Tibial nerve (tissue), 4 donors: ENCODE measurements around the gene SETD1B. TPM values are rescaled to one million over a fixed set of nuclear protein-coding genes. Genes with fewer than 3 reads are reported as not detected.

Experiments
- DNase-seq, 2 donors: peaks; one replicate each; pipeline ENCODE4 v3.0.0-alpha.2; 2019; ENCODE audit warnings: low spot score in 2 of 2
- H3K27ac ChIP-seq, 4 donors: fragments of 200-600 bp; sonication (generic) in 3 of 4; one replicate each; pipeline ENCODE4 v1.5.1; 2017 to 2019; ENCODE audit warnings: mild to moderate bottlenecking in 1 of 4
- H3K27me3 ChIP-seq, 2 donors: fragments of 200-600 bp; sonication (generic) in 1 of 2; one replicate each; pipeline versions ENCODE4 v1.5.1 to v1.6.0; 2017 to 2019
- H3K36me3 ChIP-seq, 3 donors: fragments of 200-600 bp; sonication (generic); one replicate each; pipeline ENCODE4 v1.5.1; 2018 to 2019
- H3K4me1 ChIP-seq, 4 donors: fragments of 200-600 bp; sonication (generic) in 3 of 4; one replicate each; pipeline ENCODE4 v1.5.1; 2017 to 2019
- H3K4me3 ChIP-seq, 4 donors: fragments of 200-600 bp; sonication (generic) in 3 of 4; one replicate each; pipeline ENCODE4 v1.5.1; 2017 to 2019; ENCODE audit warnings: mild to moderate bottlenecking in 1 of 4, moderate library complexity in 1 of 4
- H3K9me3 ChIP-seq, 4 donors: fragments of 200-600 bp; sonication (generic) in 3 of 4; one replicate each; pipeline ENCODE4 v1.5.1; 2017 to 2019
- EP300 ChIP-seq, 2 donors: sonication (generic); formaldehyde crosslinking; IDR thresholded peaks; one replicate each; pipeline ENCODE4 v1.6.1; 2017; ENCODE audit warnings: antibody characterized with exemption in 2 of 2, mild to moderate bottlenecking in 1 of 2
- POLR2A ChIP-seq, 2 donors: fragments of 450-650 bp; IDR thresholded peaks; one replicate each; pipeline ENCODE4 v1.6.1; 2017; ENCODE audit warnings: antibody characterized with exemption in 2 of 2, mild to moderate bottlenecking in 2 of 2, moderate library complexity in 2 of 2
- WGBS, 2 donors: methylation state at CpG; one replicate each; pipeline ENCODE4 v1.1.5; 2018; 5-methylcytosine and 5-hydroxymethylcytosine counted together
- total RNA-seq, 4 donors: library from RNA; depleted of rRNA; stranded (reverse); fragments of >200 nt; gene quantifications; one replicate each; pipeline ENCODE4 v1.1.0, GENCODE V29; 2016
- TF ChIP-seq, protein P1 (sequence below), 5 experiments: fragments of 200-600 bp in 3 of 5; fragments of 450-650 bp in 2 of 5; sonication (generic) in 3 of 5; IDR thresholded peaks; one replicate each; pipeline ENCODE4 v1.5.1; 2016 to 2019; ENCODE audit warnings: antibody characterized with exemption in 5 of 5, mild to moderate bottlenecking in 3 of 5, moderate library complexity in 2 of 5

Gene SETD1B
- total RNA-seq, 4 donors from 2014 or later: 9.4 to 18.3 (median 12.2) TPM

DNA sequence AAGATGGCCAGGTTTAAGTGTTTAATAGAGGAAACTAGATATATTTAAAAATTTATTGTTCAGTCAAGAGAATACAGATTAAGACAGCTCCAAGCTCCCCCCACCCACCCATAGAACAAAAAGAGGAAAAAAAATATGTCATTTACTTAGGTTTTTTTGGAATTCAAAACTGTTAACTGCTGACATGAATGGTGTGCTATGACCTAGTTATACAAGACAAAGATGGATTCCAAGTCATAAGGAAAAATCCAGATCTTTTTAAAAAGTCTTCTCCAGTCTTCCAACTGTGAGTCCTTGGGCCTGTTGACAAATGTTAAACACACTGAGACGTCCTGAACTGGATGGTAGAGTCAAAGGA lies 1.3 kb upstream of the SETD1B start:
- peaks cover 0 to 45% (median 41%) of the 10 kb centered on the region in 4 donors for H3K4me1 ChIP-seq
- no peaks in the 10 kb centered on the region for H3K9me3 ChIP-seq
- H3K4me3 ChIP-seq: peak overlapping the region; percentile 66 to 88 (median 78)
- TF ChIP-seq EP300 (IDR thresholded peaks at IDR 0.05): no peak
- TF ChIP-seq POLR2A (IDR thresholded peaks at IDR 0.05): no peak
- TF ChIP-seq, protein P1, sequence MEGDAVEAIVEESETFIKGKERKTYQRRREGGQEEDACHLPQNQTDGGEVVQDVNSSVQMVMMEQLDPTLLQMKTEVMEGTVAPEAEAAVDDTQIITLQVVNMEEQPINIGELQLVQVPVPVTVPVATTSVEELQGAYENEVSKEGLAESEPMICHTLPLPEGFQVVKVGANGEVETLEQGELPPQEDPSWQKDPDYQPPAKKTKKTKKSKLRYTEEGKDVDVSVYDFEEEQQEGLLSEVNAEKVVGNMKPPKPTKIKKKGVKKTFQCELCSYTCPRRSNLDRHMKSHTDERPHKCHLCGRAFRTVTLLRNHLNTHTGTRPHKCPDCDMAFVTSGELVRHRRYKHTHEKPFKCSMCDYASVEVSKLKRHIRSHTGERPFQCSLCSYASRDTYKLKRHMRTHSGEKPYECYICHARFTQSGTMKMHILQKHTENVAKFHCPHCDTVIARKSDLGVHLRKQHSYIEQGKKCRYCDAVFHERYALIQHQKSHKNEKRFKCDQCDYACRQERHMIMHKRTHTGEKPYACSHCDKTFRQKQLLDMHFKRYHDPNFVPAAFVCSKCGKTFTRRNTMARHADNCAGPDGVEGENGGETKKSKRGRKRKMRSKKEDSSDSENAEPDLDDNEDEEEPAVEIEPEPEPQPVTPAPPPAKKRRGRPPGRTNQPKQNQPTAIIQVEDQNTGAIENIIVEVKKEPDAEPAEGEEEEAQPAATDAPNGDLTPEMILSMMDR (IDR thresholded peaks at IDR 0.05): no peak
- peaks cover 0 to 2% (median 0%) of the 10 kb centered on the region in 3 donors for H3K36me3 ChIP-seq
- H3K27ac ChIP-seq: peak overlapping the region; percentile 99 to 100 (median 100)
- no peak for DNase-seq
- no peaks in the 10 kb centered on the region for H3K27me3 ChIP-seq
- 0% methylated on average over 1 of the region's 1 CpG for WGBS, 2 donors

DNA sequence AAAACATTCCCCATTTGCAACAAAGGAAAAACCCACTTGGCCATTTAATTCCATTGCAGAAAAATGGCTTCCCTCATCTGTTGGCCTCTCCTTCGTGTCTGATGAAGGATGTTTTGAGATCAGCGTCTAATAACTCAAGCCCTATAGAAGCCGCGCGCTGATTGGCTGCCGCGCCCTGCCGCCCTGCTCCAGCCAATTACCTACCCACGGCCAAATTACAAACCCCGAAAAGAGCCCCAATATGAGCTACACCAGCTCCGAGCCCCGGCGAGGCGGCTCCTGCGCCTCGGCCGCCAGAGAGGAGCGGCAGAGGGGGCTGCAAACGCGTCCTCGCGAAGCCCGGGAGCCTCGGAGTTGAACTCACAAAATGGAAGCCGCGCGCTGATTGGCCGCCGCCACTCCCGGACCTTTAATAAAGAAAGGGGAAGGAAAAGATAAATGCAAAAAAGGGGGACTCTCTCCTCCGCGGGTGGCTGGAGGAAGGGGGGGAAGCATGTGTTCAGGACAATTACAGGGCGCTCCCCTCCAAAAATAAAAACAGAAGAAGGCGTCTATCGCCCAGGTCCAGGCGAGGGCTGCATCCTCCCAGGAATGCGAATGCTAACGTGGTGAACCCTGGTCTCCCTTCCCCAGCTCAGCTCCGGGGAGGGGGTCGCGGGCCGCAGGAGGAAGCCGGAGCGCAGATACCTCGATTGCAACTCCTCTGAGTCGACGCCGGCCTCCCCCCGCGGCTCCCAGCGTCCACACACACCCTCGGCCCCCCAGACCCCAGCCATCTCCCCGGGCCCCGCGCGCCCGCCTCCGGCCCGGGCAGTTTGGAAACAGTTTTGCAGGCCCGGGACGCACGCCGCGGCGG lies 738 bp upstream of the SETD1B start:
- Histone ChIP-seq H3K36me3 (peaks cover 0 to 8% (median 2%) of the 10 kb centered on the region in 3 donors), H3K9me3 (no peaks in the 10 kb centered on the region), H3K27ac (peak overlapping the region; percentile 99 to 100 (median 100)), H3K4me1 (peaks cover 0 to 44% (median 38%) of the 10 kb centered on the region in 4 donors), H3K27me3 (no peaks in the 10 kb centered on the region), H3K4me3 (peak overlapping the region; percentile 66 to 88 (median 78))
- WGBS, 2 donors: 0% methylated on average over 60 to 61 of the region's 65 CpGs
- DNase-seq: peak; percentile 89 to 95
- TF ChIP-seq, protein P1 (IDR thresholded peaks at IDR 0.05): peak in 1 of 5 experiments; percentile 6
- TF ChIP-seq EP300 (IDR thresholded peaks at IDR 0.05): peak; percentile 51 to 100
- peak; percentile 91 to 97 for TF ChIP-seq POLR2A (IDR thresholded peaks at IDR 0.05)

DNA sequence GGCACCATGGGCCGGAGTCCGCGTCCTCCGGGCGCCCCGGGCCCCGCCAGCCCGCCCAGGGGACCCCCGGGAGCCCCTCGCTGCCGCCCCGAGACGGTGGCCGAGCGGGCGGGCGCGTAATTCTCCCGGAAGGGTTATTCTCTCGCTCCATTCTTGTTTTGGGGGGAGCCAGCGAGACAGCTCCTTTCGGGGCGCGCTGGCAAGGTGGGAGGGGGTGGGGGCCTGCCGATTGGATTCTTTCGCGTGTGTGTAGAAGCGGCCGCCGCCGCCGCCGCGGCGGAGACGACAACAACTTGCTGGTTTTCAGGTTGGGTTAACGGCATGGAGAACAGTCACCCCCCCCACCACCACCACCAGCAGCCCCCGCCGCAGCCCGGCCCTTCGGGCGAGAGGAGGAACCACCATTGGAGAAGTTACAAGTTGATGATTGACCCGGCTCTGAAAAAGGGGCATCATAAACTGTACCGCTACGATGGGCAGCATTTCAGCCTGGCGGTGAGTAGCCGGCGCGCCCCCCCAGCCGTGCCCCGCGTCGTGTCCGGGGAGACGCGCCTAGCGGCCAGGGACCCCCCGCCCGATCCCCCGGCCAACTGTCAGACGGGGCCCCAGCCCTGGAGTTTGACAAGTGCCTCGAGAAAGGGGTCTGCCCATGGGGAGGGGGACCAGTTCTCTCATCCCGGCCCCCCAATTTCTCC lies 755 bp downstream of the SETD1B start:
- Histone ChIP-seq H3K9me3 (no peaks in the 10 kb centered on the region), H3K27ac (peak overlapping the region; percentile 87 to 100 (median 97)), H3K36me3 (peaks cover 0 to 23% (median 9%) of the 10 kb centered on the region in 3 donors), H3K4me1 (peaks cover 0 to 36% (median 23%) of the 10 kb centered on the region in 4 donors), H3K27me3 (no peaks in the 10 kb centered on the region), H3K4me3 (peak overlapping the region; percentile 57 to 80 (median 71))
- 1% methylated on average over 28 of the region's 63 CpGs for WGBS, 2 donors
- DNase-seq: peak in 1 of 2 donors; percentile 33
- TF ChIP-seq, protein P1 (IDR thresholded peaks at IDR 0.05): peak in 2 of 5 experiments; percentile 13 to 21
- TF ChIP-seq POLR2A (IDR thresholded peaks at IDR 0.05) (no peak), EP300 (IDR thresholded peaks at IDR 0.05) (no peak)

DNA sequence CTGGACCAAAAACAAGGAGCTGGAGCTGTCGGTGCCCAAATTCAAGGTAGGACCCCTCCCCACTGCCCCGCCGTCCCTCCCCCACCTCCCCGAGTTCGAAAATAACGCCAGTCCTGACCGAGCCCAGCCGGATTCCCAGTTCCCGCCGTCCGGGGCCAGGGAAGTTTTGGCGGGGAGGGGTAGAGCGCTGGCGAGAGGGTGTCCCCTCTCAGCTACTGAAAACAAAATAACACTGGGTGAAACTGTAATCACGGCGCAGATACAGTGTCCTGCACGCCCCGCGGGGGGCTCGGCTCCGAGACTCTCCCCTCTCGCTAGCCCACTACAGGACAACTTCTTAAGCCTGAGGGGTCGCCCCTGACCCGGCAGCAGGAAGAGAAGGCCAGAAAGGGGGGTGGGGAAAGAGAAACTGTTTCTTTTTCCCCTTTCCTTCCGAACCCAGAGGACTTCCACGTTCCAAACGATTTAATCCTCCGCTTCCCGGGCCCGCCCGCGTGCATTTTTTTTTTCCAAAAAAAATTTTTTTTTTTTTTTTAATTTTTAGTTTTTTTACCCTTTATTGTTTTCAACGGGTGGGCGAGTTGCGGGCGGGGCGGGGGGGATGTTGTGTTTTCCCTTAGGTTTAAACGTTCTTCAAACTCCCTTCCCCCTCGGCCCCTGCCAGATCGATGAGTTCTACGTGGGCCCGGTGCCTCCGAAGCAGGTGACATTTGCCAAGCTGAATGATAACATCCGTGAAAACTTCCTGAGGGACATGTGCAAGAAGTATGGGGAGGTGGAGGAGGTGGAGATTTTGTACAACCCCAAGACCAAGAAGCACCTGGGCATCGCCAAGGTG lies 1.6 kb downstream of the SETD1B start:
- 1% methylated on average over 39 to 44 of the region's 45 CpGs for WGBS, 2 donors

More for the DNA sequence above, 1.6 kb downstream of the SETD1B start:
- TF ChIP-seq, protein P1 (IDR thresholded peaks at IDR 0.05): no peak
- no peak for TF ChIP-seq EP300 (IDR thresholded peaks at IDR 0.05)
- TF ChIP-seq POLR2A (IDR thresholded peaks at IDR 0.05): no peak
- Histone ChIP-seq H3K27me3 (no peaks in the 10 kb centered on the region), H3K4me3 (peak overlapping the region; percentile 57 to 80 (median 71)), H3K27ac (peak overlapping the region; percentile 87 to 100 (median 97)), H3K9me3 (no peaks in the 10 kb centered on the region), H3K36me3 (peaks cover 0 to 31% (median 18%) of the 10 kb centered on the region in 3 donors), H3K4me1 (peaks cover 0 to 38% (median 21%) of the 10 kb centered on the region in 4 donors)
- DNase-seq: no peak
